Testis (tissue), 2 donors: ENCODE results near the gene TRABD2B.

Experiments
- CTCF ChIP-seq, 3 experiments: fragments of 450-650 bp in 2 of 3; fragments of 200-600 bp in 1 of 3; sonication (generic) in 1 of 3; IDR thresholded peaks; one replicate each; pipeline ENCODE4 v1.5.1; 2016 to 2019; ENCODE audit warnings: antibody characterized with exemption in 3 of 3, mild to moderate bottlenecking in 2 of 3, moderate library complexity in 1 of 3
- POLR2A ChIP-seq: fragments of 450-650 bp; IDR thresholded peaks from one replicate; pipeline ENCODE4 v1.6.1; 2017; ENCODE audit warnings: antibody characterized with exemption, mild to moderate bottlenecking, moderate library complexity

GRCh38 chr1:47893412-47893811 lies 103.8 kb downstream of the TRABD2B start:
- TF ChIP-seq CTCF (IDR thresholded peaks at IDR 0.05) (no peak), POLR2A (no peak)
